ENCODE measurements around the gene MYO3A.

The MYO3A gene, protein sequence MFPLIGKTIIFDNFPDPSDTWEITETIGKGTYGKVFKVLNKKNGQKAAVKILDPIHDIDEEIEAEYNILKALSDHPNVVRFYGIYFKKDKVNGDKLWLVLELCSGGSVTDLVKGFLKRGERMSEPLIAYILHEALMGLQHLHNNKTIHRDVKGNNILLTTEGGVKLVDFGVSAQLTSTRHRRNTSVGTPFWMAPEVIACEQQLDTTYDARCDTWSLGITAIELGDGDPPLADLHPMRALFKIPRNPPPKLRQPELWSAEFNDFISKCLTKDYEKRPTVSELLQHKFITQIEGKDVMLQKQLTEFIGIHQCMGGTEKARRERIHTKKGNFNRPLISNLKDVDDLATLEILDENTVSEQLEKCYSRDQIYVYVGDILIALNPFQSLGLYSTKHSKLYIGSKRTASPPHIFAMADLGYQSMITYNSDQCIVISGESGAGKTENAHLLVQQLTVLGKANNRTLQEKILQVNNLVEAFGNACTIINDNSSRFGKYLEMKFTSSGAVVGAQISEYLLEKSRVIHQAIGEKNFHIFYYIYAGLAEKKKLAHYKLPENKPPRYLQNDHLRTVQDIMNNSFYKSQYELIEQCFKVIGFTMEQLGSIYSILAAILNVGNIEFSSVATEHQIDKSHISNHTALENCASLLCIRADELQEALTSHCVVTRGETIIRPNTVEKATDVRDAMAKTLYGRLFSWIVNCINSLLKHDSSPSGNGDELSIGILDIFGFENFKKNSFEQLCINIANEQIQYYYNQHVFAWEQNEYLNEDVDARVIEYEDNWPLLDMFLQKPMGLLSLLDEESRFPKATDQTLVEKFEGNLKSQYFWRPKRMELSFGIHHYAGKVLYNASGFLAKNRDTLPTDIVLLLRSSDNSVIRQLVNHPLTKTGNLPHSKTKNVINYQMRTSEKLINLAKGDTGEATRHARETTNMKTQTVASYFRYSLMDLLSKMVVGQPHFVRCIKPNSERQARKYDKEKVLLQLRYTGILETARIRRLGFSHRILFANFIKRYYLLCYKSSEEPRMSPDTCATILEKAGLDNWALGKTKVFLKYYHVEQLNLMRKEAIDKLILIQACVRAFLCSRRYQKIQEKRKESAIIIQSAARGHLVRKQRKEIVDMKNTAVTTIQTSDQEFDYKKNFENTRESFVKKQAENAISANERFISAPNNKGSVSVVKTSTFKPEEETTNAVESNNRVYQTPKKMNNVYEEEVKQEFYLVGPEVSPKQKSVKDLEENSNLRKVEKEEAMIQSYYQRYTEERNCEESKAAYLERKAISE (N-terminal part only)

DNA sequence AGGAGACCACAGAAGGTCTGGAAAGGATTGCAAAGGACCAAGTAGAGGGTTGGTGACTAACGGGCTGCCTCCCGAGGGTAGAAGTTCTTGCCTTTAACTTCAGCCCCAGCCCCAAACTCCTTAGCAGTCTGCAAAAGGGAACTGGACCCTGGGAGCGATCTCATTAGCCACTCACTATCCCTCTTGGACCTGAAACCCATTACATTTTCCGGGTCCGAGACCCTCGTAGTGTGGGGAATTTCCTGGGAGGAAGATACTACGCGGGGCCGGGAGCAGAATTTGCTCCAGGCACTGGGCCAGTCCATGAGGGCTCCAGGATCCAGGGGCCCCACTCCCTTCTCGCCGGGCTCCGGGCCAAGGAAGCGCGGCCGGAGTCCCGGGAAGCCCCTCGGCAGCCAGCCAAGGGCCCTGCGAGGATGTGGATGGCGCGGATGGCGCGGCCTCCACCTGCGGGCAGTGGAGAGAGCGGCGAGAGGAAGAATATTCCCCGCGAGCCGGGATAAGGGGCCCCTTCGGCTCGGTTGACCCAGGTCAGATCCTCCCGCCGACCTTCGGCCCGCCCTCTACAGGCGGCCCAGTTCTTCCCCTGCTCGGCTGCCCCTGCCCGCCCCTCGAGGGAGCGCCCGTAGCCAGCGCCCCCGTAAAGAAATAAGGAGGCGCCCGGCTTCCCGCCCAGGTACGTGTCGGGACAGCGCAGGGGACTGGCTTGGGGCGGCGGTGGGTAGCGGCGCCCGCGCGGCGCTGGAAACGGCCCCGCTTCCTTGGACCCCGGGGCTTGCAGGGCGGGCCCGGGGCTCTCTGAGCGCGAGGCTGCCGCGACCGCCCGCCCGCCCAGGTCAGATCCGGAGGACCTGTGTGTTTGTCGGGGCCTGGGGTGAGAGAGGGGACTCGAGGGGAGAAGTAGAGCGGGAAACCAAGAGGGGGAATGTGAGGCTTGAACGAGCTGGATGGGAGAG lies at the start of gene MYO3A:
MYO3A (plus strand) TSS at position 577 of the 956 bp plus-strand sequence. CDS start 17,882 bp downstream, outside the sequence.
- peaks cover 0 to 1% of the 10 kb centered on the region in 2 donors for H3K36me3 Mint-ChIP-seq
- peaks cover 16 to 42% of the 10 kb centered on the region in 2 donors for H3K27me3 Mint-ChIP-seq
- H3K27ac Mint-ChIP-seq: peak within 1 kb of the TSS; percentile 75
- peak within 1 kb of the TSS; percentile 92 to 95 for H3K4me3 Mint-ChIP-seq
- no peaks in the 10 kb centered on the region for H3K9me3 Mint-ChIP-seq
- no peak for DNase-seq
- H3K4me1 Mint-ChIP-seq: peaks cover 7 to 14% of the 10 kb centered on the region in 2 donors
- ATAC-seq (replicated peaks): peak; percentile 64 to 65

DNA sequence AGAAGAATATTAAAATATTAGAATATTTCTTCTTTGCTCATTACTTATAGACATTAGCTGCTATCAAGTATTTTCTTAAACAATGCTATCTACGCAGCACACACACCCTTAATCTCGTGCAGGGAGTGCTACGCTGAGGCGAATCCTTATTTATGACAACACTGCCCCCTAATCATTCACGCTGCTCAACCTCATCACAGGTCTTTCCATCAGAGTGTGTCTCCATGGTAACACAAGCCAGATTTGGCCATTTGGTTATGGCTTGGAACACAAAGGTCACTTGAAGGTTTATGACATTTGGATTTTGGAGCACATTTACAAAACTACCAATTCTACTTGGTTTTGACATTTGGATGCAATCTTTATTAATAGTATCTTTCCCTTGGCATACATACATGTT lies 45.4 kb upstream of the MYO3A start:
- no peaks in the 10 kb centered on the region for H3K4me1 Mint-ChIP-seq
- no peaks in the 10 kb centered on the region for H3K36me3 Mint-ChIP-seq
- H3K4me3 Mint-ChIP-seq: no peak overlapping the region
- peaks cover 0 to 3% of the 10 kb centered on the region in 2 donors for H3K9me3 Mint-ChIP-seq
- peaks cover 15 to 30% of the 10 kb centered on the region in 2 donors for H3K27me3 Mint-ChIP-seq
- no peak for ATAC-seq (replicated peaks)
- H3K27ac Mint-ChIP-seq: no peak overlapping the region
- no peak for DNase-seq

DNA sequence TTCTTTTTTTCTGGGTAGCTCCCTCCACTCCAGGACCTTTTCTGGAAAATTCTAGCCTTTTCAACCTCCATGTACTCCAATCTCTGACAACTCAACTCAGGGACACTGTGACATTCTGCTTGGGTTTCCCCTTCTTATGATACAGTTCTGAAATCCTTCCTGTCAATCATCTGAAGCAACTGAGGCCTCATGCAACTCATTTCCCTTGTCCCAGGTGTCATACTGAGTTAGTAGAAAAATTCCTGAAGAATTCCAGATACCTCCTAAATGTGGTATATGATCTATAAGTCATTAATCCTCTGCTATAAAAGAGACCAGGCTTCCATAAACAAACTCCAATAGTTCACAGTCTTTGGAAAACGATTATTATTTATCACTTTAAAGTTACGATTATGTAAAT lies 43.0 kb upstream of the MYO3A start:
- H3K9me3 Mint-ChIP-seq: peaks cover 0 to 3% of the 10 kb centered on the region in 2 donors
- peaks cover 20 to 25% of the 10 kb centered on the region in 2 donors for H3K27me3 Mint-ChIP-seq
- H3K4me1 Mint-ChIP-seq: no peaks in the 10 kb centered on the region
- ATAC-seq (replicated peaks): no peak
- no peak overlapping the region for H3K27ac Mint-ChIP-seq
- no peaks in the 10 kb centered on the region for H3K36me3 Mint-ChIP-seq
- no peak for DNase-seq
- H3K4me3 Mint-ChIP-seq: no peak overlapping the region

DNA sequence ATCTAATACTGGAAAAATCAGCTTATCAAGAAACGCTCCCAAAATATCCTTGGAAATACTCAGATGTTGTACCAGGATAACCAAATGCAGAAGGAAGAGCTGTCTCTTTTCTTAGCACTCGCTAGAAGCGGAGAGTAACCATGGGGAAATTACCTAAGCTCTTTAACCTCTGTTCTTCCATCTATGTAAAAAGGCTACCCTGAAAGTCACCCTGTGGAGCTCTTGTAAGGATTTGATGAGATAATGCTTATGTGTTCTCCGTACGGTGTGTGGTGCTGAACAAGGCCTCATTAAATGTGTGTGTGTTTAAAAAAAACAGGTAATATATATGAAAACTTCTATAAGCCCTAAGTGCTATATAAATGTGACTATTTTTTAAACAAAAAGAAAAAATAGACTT lies 38.2 kb upstream of the MYO3A start:
- H3K36me3 Mint-ChIP-seq: no peaks in the 10 kb centered on the region
- peaks cover 0 to 3% of the 10 kb centered on the region in 2 donors for H3K9me3 Mint-ChIP-seq
- DNase-seq: no peak
- peaks cover 8 to 15% of the 10 kb centered on the region in 2 donors for H3K27me3 Mint-ChIP-seq
- ATAC-seq (replicated peaks): no peak
- no peak overlapping the region for H3K27ac Mint-ChIP-seq
- peaks cover 3 to 4% of the 10 kb centered on the region in 2 donors for H3K4me1 Mint-ChIP-seq
- no peak overlapping the region for H3K4me3 Mint-ChIP-seq

DNA sequence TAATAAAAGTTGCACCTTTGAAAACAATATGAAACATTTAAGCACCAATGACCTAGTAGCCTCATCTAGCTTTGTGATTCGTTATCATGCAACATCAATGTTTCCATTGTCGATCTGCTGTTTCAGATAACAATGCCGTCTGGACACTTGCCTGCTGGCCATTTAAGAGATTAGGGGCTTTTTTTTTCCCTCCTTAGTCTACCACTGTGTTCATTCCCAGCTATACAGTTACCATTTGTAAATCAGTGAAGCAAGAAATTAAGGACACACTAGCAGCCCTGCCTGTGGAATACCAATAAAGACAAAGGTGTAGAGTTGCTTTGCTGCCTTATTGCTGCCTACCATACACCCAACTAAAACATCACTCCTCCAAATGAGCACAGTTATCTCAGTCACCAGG lies 37.6 kb upstream of the MYO3A start:
- no peak for ATAC-seq (replicated peaks)
- Mint-ChIP-seq H3K9me3 (peaks cover 0 to 3% of the 10 kb centered on the region in 2 donors), H3K27me3 (peaks cover 8 to 12% of the 10 kb centered on the region in 2 donors), H3K4me1 (peaks cover 8 to 10% of the 10 kb centered on the region in 2 donors), H3K36me3 (no peaks in the 10 kb centered on the region), H3K27ac (no peak overlapping the region), H3K4me3 (no peak overlapping the region)
- no peak for DNase-seq

DNA sequence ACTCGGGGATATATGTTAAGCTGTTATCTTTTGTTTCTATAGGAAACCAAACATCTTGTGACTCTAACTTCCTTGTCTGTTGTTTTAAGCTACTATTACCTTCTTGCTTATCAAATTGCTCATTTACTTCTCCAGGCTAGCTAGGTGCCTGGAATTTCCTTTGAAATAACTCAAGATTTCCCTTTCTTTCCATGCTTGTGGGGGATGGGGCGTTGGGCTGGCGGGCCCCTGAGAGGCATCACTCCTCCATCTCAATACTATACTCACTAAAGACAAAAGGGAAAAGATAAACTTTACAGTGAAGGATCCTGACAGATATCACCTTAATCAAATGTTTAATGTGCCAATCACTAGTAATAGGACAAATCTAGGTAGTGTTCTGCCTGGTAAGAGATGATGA lies 34.7 kb upstream of the MYO3A start:
- no peak overlapping the region for H3K27ac Mint-ChIP-seq
- ATAC-seq (replicated peaks): no peak
- H3K36me3 Mint-ChIP-seq: no peaks in the 10 kb centered on the region
- H3K9me3 Mint-ChIP-seq: no peaks in the 10 kb centered on the region
- no peak for DNase-seq
- no peak overlapping the region for H3K4me3 Mint-ChIP-seq
- peaks cover 28 to 29% of the 10 kb centered on the region in 2 donors for H3K4me1 Mint-ChIP-seq
- no peaks in the 10 kb centered on the region for H3K27me3 Mint-ChIP-seq

DNA sequence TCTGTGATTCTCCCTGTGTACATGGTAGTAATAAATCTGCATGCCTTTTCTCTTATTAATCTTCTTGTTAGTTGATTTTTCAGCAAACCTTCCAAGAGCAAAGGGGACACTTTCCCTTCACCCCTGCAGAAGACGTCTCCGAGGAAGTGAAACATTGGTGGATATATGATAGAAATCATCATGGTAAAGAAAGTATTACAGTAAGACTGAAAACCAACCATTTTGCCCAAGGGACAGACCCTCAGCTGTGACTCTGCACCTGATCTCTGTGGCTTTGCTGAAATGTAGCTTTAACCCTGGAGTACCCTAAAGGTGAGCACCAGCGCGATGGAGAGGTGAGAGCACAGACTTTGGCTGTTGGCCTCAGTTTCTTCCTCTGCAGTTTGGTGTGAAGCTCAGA lies 32.8 kb upstream of the MYO3A start:
- no peaks in the 10 kb centered on the region for H3K27me3 Mint-ChIP-seq

DNA sequence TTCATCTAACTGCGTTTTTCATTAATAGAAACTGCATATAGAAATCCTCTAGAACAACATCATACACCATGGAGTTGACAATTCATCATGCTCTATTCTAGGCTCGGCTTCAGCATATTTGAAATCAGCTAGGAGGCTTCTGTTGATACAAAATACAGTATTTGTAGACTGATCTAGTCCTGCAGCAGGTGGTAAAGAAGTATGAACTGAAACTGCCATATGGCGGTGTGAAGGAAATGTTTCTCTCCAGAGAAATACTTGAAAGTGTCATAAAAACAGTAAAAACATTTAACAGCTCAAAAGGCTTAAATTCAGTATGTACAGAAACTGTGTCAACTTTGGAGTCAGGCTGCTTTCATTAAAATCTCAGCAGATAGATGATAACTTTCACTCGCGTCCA lies 32.0 kb upstream of the MYO3A start:
- Mint-ChIP-seq H3K27me3 (no peaks in the 10 kb centered on the region), H3K27ac (peak overlapping the region; percentile 32), H3K36me3 (no peaks in the 10 kb centered on the region), H3K4me3 (peak overlapping the region; percentile 56 to 70), H3K4me1 (peaks cover 35 to 36% of the 10 kb centered on the region in 2 donors), H3K9me3 (peaks cover 0 to 2% of the 10 kb centered on the region in 2 donors)
- DNase-seq (no peak), ATAC-seq (replicated peaks) (peak; percentile 59 to 69)

More for the DNA sequence above, 32.8 kb upstream of the MYO3A start:
- DNase-seq: peak; percentile 28
- Mint-ChIP-seq H3K27ac (peak overlapping the region; percentile 32), H3K4me1 (peaks cover 35 to 36% of the 10 kb centered on the region in 2 donors), H3K4me3 (peak overlapping the region; percentile 3 to 70), H3K9me3 (peaks cover 0 to 2% of the 10 kb centered on the region in 2 donors), H3K36me3 (no peaks in the 10 kb centered on the region)
- ATAC-seq (replicated peaks): peak; percentile 79 to 91

DNA sequence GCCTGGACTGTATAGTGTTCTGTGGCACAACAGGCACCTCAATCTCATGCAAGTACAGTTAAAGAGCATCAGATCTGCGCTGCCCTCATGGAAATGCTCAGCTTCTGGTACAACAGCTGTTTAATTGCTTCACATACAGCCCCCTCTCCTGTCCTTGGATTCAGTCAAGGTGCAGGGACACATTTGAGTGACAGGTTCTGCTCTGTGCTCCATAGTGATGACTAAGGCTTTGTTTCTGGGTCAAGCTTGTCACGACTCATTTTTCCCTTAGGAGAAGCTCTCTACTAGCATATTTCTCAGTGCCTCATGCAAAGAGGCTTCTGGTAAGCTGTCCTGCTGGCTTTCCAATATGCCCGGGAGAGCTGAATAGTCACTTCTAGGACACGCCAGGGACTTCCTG lies 26.8 kb upstream of the MYO3A start:
- Mint-ChIP-seq H3K4me3 (no peak overlapping the region), H3K9me3 (peaks cover 0 to 9% of the 10 kb centered on the region in 2 donors), H3K27me3 (peaks cover 3 to 8% of the 10 kb centered on the region in 2 donors), H3K27ac (no peak overlapping the region), H3K4me1 (peaks cover 18 to 19% of the 10 kb centered on the region in 2 donors), H3K36me3 (peaks cover 0 to 3% of the 10 kb centered on the region in 2 donors)
- DNase-seq (no peak), ATAC-seq (replicated peaks) (no peak)

DNA sequence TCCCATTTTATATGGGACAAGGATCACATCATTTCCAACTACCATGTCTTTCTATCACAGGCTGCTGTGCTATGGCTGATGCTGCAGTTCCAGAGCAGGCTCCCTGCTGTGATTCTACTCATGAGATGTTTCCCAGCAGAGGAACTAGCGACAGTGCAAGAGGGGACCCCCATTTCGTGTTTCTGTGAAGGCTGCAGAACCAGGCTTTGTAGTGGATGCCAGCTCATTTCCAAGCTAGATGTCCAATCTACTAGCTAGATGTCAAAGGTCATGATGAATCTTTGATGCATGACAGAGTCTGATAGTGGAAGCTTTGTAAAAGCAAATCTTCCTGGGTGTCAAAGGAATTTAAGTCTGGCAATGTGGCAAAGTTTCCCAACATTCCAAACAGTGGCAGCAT lies 21.2 kb upstream of the MYO3A start:
- ATAC-seq (replicated peaks) (no peak), DNase-seq (no peak)
- Mint-ChIP-seq H3K27ac (no peak overlapping the region), H3K4me3 (no peak overlapping the region), H3K9me3 (peaks cover 0 to 5% of the 10 kb centered on the region in 2 donors), H3K4me1 (peaks cover 0 to 2% of the 10 kb centered on the region in 2 donors), H3K27me3 (peaks cover 3 to 8% of the 10 kb centered on the region in 2 donors), H3K36me3 (peaks cover 0 to 3% of the 10 kb centered on the region in 2 donors)

DNA sequence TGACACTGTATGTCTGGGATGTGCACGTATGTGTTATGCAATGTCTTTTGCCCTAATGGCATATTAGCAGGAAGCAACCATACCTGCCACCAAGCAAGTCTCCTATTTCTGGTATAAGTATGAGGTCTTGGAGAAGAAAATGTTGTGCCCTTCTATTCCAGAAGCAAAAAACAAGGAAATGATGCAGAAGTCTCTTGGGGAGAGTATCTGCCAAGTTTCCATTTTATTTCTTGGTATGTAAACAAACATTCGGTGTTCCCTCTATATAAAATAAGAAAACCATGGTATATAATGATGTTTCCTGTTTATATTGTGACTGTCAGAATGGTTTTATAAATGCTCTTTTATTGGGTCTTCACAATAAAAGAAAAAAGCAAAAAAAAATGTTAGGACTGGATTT lies 19.3 kb upstream of the MYO3A start:
- Mint-ChIP-seq H3K4me1 (peaks cover 0 to 2% of the 10 kb centered on the region in 2 donors), H3K36me3 (no peaks in the 10 kb centered on the region), H3K27me3 (peaks cover 0 to 1% of the 10 kb centered on the region in 2 donors), H3K9me3 (peaks cover 0 to 1% of the 10 kb centered on the region in 2 donors), H3K4me3 (no peak overlapping the region), H3K27ac (no peak overlapping the region)
- no peak for DNase-seq
- no peak for ATAC-seq (replicated peaks)

DNA sequence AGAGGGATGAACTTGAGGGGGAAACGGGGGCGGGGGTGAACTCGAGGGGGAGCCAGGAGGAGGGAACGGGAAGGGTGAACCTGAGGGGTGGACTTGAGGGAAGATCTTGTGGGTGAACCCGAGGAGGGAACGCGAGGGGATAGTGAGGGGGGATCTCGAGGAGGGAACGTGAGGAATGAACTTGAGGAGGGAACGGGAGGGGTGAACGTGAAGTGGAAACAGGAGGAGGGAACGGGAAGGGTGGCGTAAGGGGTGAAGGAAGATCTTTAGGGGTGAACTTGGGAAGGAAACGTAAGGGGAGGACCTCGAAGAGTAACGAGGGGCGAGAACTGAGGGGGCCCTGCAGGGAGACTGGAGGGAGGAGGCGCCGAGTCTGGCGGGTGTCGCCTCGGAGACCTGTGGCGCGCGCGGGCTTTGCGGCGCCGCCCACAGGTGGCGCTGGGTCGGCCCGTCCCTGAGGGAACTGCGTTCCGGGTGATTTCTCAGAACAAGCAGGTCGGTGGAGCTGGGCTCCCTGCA lies 651 bp downstream of the MYO3A start:
- Mint-ChIP-seq H3K27me3 (peaks cover 16 to 38% of the 10 kb centered on the region in 2 donors), H3K27ac (peak overlapping the region; percentile 72), H3K4me1 (peaks cover 7 to 14% of the 10 kb centered on the region in 2 donors), H3K36me3 (peaks cover 0 to 1% of the 10 kb centered on the region in 2 donors), H3K4me3 (peak overlapping the region; percentile 92 to 95), H3K9me3 (no peaks in the 10 kb centered on the region)
- peak; percentile 17 for DNase-seq
- ATAC-seq (replicated peaks): peak; percentile 83 to 86

DNA sequence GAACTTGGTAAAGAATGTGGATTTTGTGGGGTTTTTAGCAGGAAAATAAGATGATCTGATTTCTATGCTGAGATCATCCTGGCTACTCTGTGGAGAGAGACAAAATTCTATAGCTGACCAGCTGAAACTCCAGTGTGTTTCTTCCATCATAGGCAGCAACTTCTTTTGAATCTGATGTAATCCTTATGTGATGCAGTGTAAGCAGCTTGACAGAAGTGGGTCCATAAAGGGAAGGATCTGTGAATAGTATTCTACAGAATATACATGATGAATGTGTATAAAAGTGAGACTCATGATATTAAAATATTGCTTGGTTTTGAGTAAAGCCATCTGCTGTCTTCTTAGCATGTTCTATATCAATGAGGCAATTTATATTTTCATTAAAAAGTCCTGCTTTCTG lies 4.4 kb downstream of the MYO3A start:
- DNase-seq (no peak), ATAC-seq (replicated peaks) (no peak)
- H3K9me3 Mint-ChIP-seq: no peaks in the 10 kb centered on the region
- H3K27me3 Mint-ChIP-seq: peaks cover 23 to 43% of the 10 kb centered on the region in 2 donors
- peaks cover 0 to 1% of the 10 kb centered on the region in 2 donors for H3K36me3 Mint-ChIP-seq
- no peak overlapping the region for H3K4me3 Mint-ChIP-seq
- no peak overlapping the region for H3K27ac Mint-ChIP-seq
- H3K4me1 Mint-ChIP-seq: peaks cover 7 to 14% of the 10 kb centered on the region in 2 donors
